ENCODE measurements around the gene TP63.

The TP63 gene

GRCh38 chr3:189841473-189842205 is 210.4 kb downstream of the TP63 start:
- Histone ChIP-seq H3K9me3 (ENCODE audit: control insufficient read depth, low read length) (no peaks in the 10 kb centered on the region), H3K27ac (ENCODE audit: insufficient read depth, low read depth, low read length, poor library complexity, severe bottlenecking) (no peak overlapping the region), H3K27me3 (ENCODE audit: control insufficient read depth, insufficient read depth, low read length, poor library complexity, severe bottlenecking) (no peaks in the 10 kb centered on the region), H3K36me3 (ENCODE audit: control insufficient read depth, insufficient read depth, low read length) (no peaks in the 10 kb centered on the region), H3K4me3 (ENCODE audit: insufficient read depth, low read depth, low read length) (no peak overlapping the region), H3K4me1 (ENCODE audit: control insufficient read depth, insufficient read depth, low read length) (no peaks in the 10 kb centered on the region)
- 86 to 87% methylated on average over 13 of the region's 13 CpGs for WGBS, 2 experiments

- Histone ChIP-seq H3K36me3 (ENCODE audit: control insufficient read depth, insufficient read depth, low read length) (no peaks in the 10 kb centered on the region), H3K27ac (ENCODE audit: insufficient read depth, low read depth, low read length, poor library complexity, severe bottlenecking) (no peak overlapping the region), H3K9me3 (ENCODE audit: control insufficient read depth, low read length) (no peaks in the 10 kb centered on the region), H3K27me3 (ENCODE audit: control insufficient read depth, insufficient read depth, low read length, poor library complexity, severe bottlenecking) (no peaks in the 10 kb centered on the region), H3K4me3 (ENCODE audit: insufficient read depth, low read depth, low read length) (no peak overlapping the region), H3K4me1 (ENCODE audit: control insufficient read depth, insufficient read depth, low read length) (no peaks in the 10 kb centered on the region)
- 91% methylated on average over 19 of the region's 19 CpGs for WGBS, 2 experiments
Observed at GRCh38 chr3:189842681-189843602, 211.8 kb downstream of the TP63 start.

- Histone ChIP-seq H3K4me3 (ENCODE audit: insufficient read depth, low read depth, low read length) (no peak overlapping the region), H3K9me3 (ENCODE audit: control insufficient read depth, low read length) (no peaks in the 10 kb centered on the region), H3K27ac (ENCODE audit: insufficient read depth, low read depth, low read length, poor library complexity, severe bottlenecking) (no peak overlapping the region), H3K4me1 (ENCODE audit: control insufficient read depth, insufficient read depth, low read length) (no peaks in the 10 kb centered on the region), H3K36me3 (ENCODE audit: control insufficient read depth, insufficient read depth, low read length) (no peaks in the 10 kb centered on the region), H3K27me3 (ENCODE audit: control insufficient read depth, insufficient read depth, low read length, poor library complexity, severe bottlenecking) (no peaks in the 10 kb centered on the region)
- 88 to 91% methylated on average over 3 of the region's 3 CpGs for WGBS, 2 experiments
Observed at GRCh38 chr3:189845069-189845468, 213.9 kb downstream of the TP63 start.

DNA sequence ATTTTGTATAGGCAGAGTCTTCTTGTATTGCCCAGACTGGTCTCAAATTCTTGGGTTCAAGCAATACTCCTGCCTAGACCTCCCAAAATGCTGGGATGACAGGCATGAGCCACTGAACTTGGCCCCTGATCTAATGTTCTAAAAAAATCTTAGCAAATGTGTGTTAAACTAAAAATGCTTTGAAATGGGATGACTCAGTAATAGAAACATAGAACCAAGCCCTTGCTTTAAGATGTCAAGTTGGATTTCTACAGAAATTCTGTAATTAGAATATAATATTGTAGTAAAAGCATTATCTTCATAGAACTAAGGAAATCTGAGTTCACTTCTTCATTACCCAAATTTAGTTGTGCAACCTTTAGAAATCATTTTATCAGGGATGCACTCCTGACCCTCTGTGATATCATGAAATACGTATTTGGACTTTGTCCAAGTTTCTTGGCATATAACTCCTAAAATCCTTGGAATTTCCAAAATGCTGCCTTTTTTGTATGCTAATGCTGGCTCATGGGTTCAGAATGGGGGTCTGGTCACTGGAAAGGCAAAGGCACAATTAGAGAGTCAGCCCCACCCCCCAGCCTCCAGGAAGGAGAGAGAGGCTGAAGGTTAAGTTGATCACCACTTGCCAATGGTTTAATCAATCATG is 217.3 kb downstream of the TP63 start:
- Histone ChIP-seq H3K27ac (ENCODE audit: insufficient read depth, low read depth, low read length, poor library complexity, severe bottlenecking) (no peak overlapping the region), H3K4me3 (ENCODE audit: insufficient read depth, low read depth, low read length) (no peak overlapping the region), H3K9me3 (ENCODE audit: control insufficient read depth, low read length) (no peaks in the 10 kb centered on the region), H3K4me1 (ENCODE audit: control insufficient read depth, insufficient read depth, low read length) (no peaks in the 10 kb centered on the region), H3K27me3 (ENCODE audit: control insufficient read depth, insufficient read depth, low read length, poor library complexity, severe bottlenecking) (no peaks in the 10 kb centered on the region), H3K36me3 (ENCODE audit: control insufficient read depth, insufficient read depth, low read length) (no peaks in the 10 kb centered on the region)
- 95 to 100% methylated on average over 1 of the region's 1 CpG for WGBS, 2 experiments

- Histone ChIP-seq H3K9me3 (ENCODE audit: control insufficient read depth, low read length) (no peaks in the 10 kb centered on the region), H3K4me1 (ENCODE audit: control insufficient read depth, insufficient read depth, low read length) (no peaks in the 10 kb centered on the region), H3K4me3 (ENCODE audit: insufficient read depth, low read depth, low read length) (no peak overlapping the region), H3K27me3 (ENCODE audit: control insufficient read depth, insufficient read depth, low read length, poor library complexity, severe bottlenecking) (no peaks in the 10 kb centered on the region), H3K36me3 (ENCODE audit: control insufficient read depth, insufficient read depth, low read length) (no peaks in the 10 kb centered on the region), H3K27ac (ENCODE audit: insufficient read depth, low read depth, low read length, poor library complexity, severe bottlenecking) (no peak overlapping the region)
- WGBS, 2 experiments = 88 to 94% methylated on average over 2 of the region's 2 CpGs
Observed at GRCh38 chr3:189849262-189849661, 218.1 kb downstream of the TP63 start.

DNA sequence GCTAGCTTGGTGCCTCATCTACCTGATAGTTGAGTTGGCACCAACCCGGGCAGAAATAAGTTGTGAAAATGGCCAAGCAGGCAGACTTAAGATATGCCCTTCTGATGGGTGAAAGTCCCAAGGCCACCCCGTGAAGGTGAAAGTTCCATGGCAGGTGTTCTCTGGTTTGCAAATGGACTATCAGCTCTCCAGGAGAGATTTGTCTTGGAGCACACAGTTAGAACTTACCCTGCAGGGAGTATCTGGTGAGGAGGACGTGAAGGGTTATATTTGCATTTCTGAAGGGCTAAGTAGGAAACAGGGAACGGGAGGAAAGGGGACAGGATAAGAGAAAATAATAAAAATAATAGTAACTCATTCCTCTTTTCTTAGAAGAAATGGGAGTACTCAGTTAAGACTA is 220.5 kb downstream of the TP63 start:
- Histone ChIP-seq H3K4me3 (ENCODE audit: insufficient read depth, low read depth, low read length) (no peak overlapping the region), H3K36me3 (ENCODE audit: control insufficient read depth, insufficient read depth, low read length) (no peaks in the 10 kb centered on the region), H3K9me3 (ENCODE audit: control insufficient read depth, low read length) (no peaks in the 10 kb centered on the region), H3K4me1 (ENCODE audit: control insufficient read depth, insufficient read depth, low read length) (no peaks in the 10 kb centered on the region), H3K27me3 (ENCODE audit: control insufficient read depth, insufficient read depth, low read length, poor library complexity, severe bottlenecking) (no peaks in the 10 kb centered on the region), H3K27ac (ENCODE audit: insufficient read depth, low read depth, low read length, poor library complexity, severe bottlenecking) (no peak overlapping the region)
- WGBS, 2 experiments = 35 to 48% methylated on average over 4 of the region's 4 CpGs

DNA sequence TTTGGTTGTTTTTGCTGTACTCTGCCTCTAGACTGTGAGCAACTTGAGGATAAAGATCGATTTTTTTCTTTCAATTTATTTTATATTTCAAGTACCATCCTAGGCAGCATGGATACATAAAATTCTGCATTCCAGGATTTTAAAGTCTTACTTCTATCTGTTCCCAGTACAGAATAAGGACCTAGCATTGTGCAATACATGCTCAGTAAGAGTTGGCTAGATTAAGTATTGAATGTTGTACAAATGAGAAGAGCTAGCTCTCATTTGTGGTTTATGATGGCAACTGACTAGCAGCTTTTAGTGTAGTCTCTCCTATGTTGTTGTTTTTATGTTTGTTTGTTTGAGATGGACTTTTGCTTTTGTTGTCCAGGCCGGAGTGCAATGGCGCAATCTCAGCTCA is 222.7 kb downstream of the TP63 start:
- Histone ChIP-seq H3K4me1 (ENCODE audit: control insufficient read depth, insufficient read depth, low read length) (no peaks in the 10 kb centered on the region), H3K27me3 (ENCODE audit: control insufficient read depth, insufficient read depth, low read length, poor library complexity, severe bottlenecking) (no peaks in the 10 kb centered on the region), H3K4me3 (ENCODE audit: insufficient read depth, low read depth, low read length) (no peak overlapping the region), H3K27ac (ENCODE audit: insufficient read depth, low read depth, low read length, poor library complexity, severe bottlenecking) (no peak overlapping the region), H3K9me3 (ENCODE audit: control insufficient read depth, low read length) (no peaks in the 10 kb centered on the region), H3K36me3 (ENCODE audit: control insufficient read depth, insufficient read depth, low read length) (no peaks in the 10 kb centered on the region)
- 95 to 97% methylated on average over 3 of the region's 3 CpGs for WGBS, 2 experiments

- H3K27ac ChIP-seq (ENCODE audit: insufficient read depth, low read depth, low read length, poor library complexity, severe bottlenecking) = no peak overlapping the region
- no peaks in the 10 kb centered on the region for H3K36me3 ChIP-seq (ENCODE audit: control insufficient read depth, insufficient read depth, low read length)
- no peaks in the 10 kb centered on the region for H3K27me3 ChIP-seq (ENCODE audit: control insufficient read depth, insufficient read depth, low read length, poor library complexity, severe bottlenecking)
- H3K4me1 ChIP-seq (ENCODE audit: control insufficient read depth, insufficient read depth, low read length) = no peaks in the 10 kb centered on the region
- 96 to 98% methylated on average over 4 of the region's 4 CpGs for WGBS, 2 experiments
- no peaks in the 10 kb centered on the region for H3K9me3 ChIP-seq (ENCODE audit: control insufficient read depth, low read length)
- H3K4me3 ChIP-seq (ENCODE audit: insufficient read depth, low read depth, low read length) = no peak overlapping the region
Observed at GRCh38 chr3:189860296-189860695, 229.1 kb downstream of the TP63 start.

DNA sequence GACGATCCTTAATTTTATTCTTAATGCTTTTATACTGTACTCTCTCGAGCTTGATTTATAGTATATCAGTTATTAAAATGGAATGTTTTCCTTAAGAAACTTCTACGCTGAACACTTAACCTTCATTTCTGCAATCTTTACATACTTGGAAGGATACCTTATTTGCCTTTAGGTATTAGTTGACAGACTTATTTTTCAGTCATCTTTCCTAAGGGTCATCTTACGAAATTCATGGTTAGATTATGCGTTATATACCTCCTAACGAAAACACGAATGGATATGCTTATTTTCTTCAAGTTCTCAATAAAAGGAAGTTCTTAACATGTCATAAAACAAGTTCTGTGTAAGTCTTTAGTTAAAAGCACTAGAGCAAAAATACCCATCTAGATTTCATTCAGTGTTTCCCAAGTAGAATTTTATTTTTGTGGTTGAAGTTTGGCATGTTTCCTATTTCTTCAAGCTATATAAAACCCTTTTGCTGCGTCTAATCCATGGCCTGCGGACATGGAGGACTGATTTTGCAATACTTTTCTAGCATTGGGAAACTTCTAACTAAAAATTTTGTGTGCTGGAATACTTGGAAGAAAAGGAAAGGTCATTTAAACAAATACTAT is 231.3 kb downstream of the TP63 start:
- H3K27me3 ChIP-seq (ENCODE audit: control insufficient read depth, insufficient read depth, low read length, poor library complexity, severe bottlenecking) = no peaks in the 10 kb centered on the region
- WGBS, 2 experiments = 93 to 98% methylated on average over 5 to 9 of the region's 9 CpGs

GRCh38 chr3:189863031-189863430 is 231.8 kb downstream of the TP63 start:
- H3K27ac ChIP-seq (ENCODE audit: insufficient read depth, low read depth, low read length, poor library complexity, severe bottlenecking) = no peak overlapping the region
- 86 to 97% methylated on average over 3 of the region's 3 CpGs for WGBS, 2 experiments
- no peaks in the 10 kb centered on the region for H3K36me3 ChIP-seq (ENCODE audit: control insufficient read depth, insufficient read depth, low read length)
- no peaks in the 10 kb centered on the region for H3K9me3 ChIP-seq (ENCODE audit: control insufficient read depth, low read length)
- H3K4me1 ChIP-seq (ENCODE audit: control insufficient read depth, insufficient read depth, low read length) = no peaks in the 10 kb centered on the region
- H3K4me3 ChIP-seq (ENCODE audit: insufficient read depth, low read depth, low read length) = no peak overlapping the region
- H3K27me3 ChIP-seq (ENCODE audit: control insufficient read depth, insufficient read depth, low read length, poor library complexity, severe bottlenecking) = no peaks in the 10 kb centered on the region

More for the DNA sequence above, 231.3 kb downstream of the TP63 start:
- Histone ChIP-seq H3K36me3 (ENCODE audit: control insufficient read depth, insufficient read depth, low read length) (no peaks in the 10 kb centered on the region), H3K4me3 (ENCODE audit: insufficient read depth, low read depth, low read length) (no peak overlapping the region), H3K4me1 (ENCODE audit: control insufficient read depth, insufficient read depth, low read length) (no peaks in the 10 kb centered on the region), H3K27ac (ENCODE audit: insufficient read depth, low read depth, low read length, poor library complexity, severe bottlenecking) (no peak overlapping the region), H3K9me3 (ENCODE audit: control insufficient read depth, low read length) (no peaks in the 10 kb centered on the region)

Measured in ectodermal cell (in vitro differentiated cells).